ENCODE results near the gene HOXB6. TPM values are rescaled to one million over a fixed set of nuclear protein-coding genes. Genes with fewer than 3 reads are reported as not detected.

Gene HOXB6
- total RNA-seq, 1 experiment from 2014 or later = 64.8 TPM

DNA sequence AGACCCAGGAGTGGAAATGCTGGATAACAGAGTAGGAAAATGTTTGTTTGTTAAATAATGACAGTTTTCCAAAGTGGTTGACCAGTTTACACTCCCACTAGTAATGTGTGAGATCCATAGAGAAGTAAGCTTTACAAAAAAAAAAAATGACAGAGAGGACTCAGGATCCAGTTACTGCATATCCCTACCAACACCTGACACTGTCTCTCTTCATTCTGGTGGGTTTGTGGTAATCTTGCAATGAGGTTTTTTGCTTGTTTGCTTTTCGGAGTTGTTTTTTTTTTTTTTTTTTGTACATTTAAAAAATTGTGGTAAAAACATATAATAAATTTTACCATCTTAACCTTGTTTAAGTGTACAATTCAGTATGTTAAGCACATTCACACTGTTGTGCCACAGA lies 45.0 kb upstream of the HOXB6 start:
- H3K9me3 ChIP-seq (ENCODE audit: control insufficient read depth in 1 of 2, insufficient read depth in 1 of 2, low read depth in 1 of 2, low read length in 2 of 2) = no peaks in the 10 kb centered on the region
- no peak overlapping the region for H2AFZ ChIP-seq (ENCODE audit: low read depth, low read length, poor library complexity, severe bottlenecking)
- peaks cover 23% of the 10 kb centered on the region for H3K79me2 ChIP-seq (ENCODE audit: insufficient read depth, low read length)
- H3K36me3 ChIP-seq (ENCODE audit: control insufficient read depth in 1 of 2, insufficient read depth in 2 of 2, low read length in 2 of 2) = no peaks in the 10 kb centered on the region
- CTCF ChIA-PET = interaction anchor here (0.8 kb wide), 1 partner anchor 13 kb away, joined by 3 read pairs; no protein-coding TSS in a partner anchor
- H3K9me2 ChIP-seq (ENCODE audit: insufficient read depth) = no peaks in the 10 kb centered on the region
- no peak overlapping the region for H3K4me3 ChIP-seq (replicated peaks in 1 of 2; ENCODE audit: low read depth in 1 of 2, low read length in 2 of 2)
- H3K27me3 ChIP-seq (ENCODE audit: insufficient read depth, low read length) = no peaks in the 10 kb centered on the region
- H3K9ac ChIP-seq (ENCODE audit: low read length) = no peak overlapping the region
- H3K4me2 ChIP-seq (ENCODE audit: low read length) = no peak overlapping the region
- TF ChIP-seq JUND (IDR thresholded peaks at IDR 0.05) (no peak), SRF (IDR thresholded peaks at IDR 0.05; ENCODE audit: low read depth) (no peak), CEBPB (IDR thresholded peaks at IDR 0.05; ENCODE audit: low read depth) (no peak), EZH2 (IDR thresholded peaks at IDR 0.05) (no peak), ZBTB33 (IDR thresholded peaks at IDR 0.05; ENCODE audit: extremely low read depth, insufficient replicate concordance, low read length) (no peak), RAD21 (IDR thresholded peaks at IDR 0.05; ENCODE audit: low read depth) (no peak), ZNF274 (IDR thresholded peaks at IDR 0.05; ENCODE audit: low read depth, low read length) (no peak), POLR2A (IDR thresholded peaks at IDR 0.05; ENCODE audit: borderline replicate concordance, extremely low read depth, insufficient read depth, insufficient read length) (no peak), FOSL1 (IDR thresholded peaks at IDR 0.05; ENCODE audit: low read depth) (no peak), CTCF (IDR thresholded peaks at IDR 0.05 in 2 of 3, conservative IDR thresholded peaks at IDR 0.05 in 1 of 3; ENCODE audit: borderline replicate concordance in 1 of 3, insufficient read depth in 1 of 3, low read depth in 2 of 3, low read length in 2 of 3) (no peak), CBX3 (IDR thresholded peaks at IDR 0.05; ENCODE audit: low read depth) (no peak), YY1 (IDR thresholded peaks at IDR 0.05; ENCODE audit: extremely low read depth, insufficient replicate concordance, low read depth, low read length) (no peak), SP1 (IDR thresholded peaks at IDR 0.05; ENCODE audit: low read depth) (no peak), ELF1 (IDR thresholded peaks at IDR 0.05; ENCODE audit: borderline replicate concordance, low read depth) (no peak), ZFX (IDR thresholded peaks at IDR 0.05) (no peak), EZH2phosphoT487 (IDR thresholded peaks at IDR 0.05; ENCODE audit: borderline replicate concordance) (no peak), SIN3A (IDR thresholded peaks at IDR 0.05; ENCODE audit: low read depth) (no peak), POLR2AphosphoS5 (IDR thresholded peaks at IDR 0.05; ENCODE audit: low read depth, low read length) (no peak)
- TF ChIP-seq, protein P1, sequence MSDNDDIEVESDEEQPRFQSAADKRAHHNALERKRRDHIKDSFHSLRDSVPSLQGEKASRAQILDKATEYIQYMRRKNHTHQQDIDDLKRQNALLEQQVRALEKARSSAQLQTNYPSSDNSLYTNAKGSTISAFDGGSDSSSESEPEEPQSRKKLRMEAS (IDR thresholded peaks at IDR 0.05) = no peak
- TF ChIP-seq, protein P2, sequence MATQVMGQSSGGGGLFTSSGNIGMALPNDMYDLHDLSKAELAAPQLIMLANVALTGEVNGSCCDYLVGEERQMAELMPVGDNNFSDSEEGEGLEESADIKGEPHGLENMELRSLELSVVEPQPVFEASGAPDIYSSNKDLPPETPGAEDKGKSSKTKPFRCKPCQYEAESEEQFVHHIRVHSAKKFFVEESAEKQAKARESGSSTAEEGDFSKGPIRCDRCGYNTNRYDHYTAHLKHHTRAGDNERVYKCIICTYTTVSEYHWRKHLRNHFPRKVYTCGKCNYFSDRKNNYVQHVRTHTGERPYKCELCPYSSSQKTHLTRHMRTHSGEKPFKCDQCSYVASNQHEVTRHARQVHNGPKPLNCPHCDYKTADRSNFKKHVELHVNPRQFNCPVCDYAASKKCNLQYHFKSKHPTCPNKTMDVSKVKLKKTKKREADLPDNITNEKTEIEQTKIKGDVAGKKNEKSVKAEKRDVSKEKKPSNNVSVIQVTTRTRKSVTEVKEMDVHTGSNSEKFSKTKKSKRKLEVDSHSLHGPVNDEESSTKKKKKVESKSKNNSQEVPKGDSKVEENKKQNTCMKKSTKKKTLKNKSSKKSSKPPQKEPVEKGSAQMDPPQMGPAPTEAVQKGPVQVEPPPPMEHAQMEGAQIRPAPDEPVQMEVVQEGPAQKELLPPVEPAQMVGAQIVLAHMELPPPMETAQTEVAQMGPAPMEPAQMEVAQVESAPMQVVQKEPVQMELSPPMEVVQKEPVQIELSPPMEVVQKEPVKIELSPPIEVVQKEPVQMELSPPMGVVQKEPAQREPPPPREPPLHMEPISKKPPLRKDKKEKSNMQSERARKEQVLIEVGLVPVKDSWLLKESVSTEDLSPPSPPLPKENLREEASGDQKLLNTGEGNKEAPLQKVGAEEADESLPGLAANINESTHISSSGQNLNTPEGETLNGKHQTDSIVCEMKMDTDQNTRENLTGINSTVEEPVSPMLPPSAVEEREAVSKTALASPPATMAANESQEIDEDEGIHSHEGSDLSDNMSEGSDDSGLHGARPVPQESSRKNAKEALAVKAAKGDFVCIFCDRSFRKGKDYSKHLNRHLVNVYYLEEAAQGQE (IDR thresholded peaks at IDR 0.05; ENCODE audit: low read depth) = no peak
- BruUV-seq (replicated peaks) = no TSS peak
- H3K27ac ChIP-seq (ENCODE audit: low read depth, low read length) = no peak overlapping the region
- ATAC-seq = no peak
- RAD21 ChIA-PET (ENCODE audit: low non-redundant PET in 1 of 2, low total read pairs in 2 of 2, uncharacterized antibody in 2 of 2, unreplicated experiment in 2 of 2) = no interaction called here
- H4K20me1 ChIP-seq (ENCODE audit: insufficient read depth) = no peaks in the 10 kb centered on the region
- DNase-seq (ENCODE audit: low read depth, low spot score) = no peak
- POLR2A ChIA-PET = no interaction called here
- peaks cover 9 to 16% of the 10 kb centered on the region in 2 experiments; a peak in 3 of 4 replicates for H3K4me1 ChIP-seq (ENCODE audit: control insufficient read depth in 1 of 2, insufficient read depth in 2 of 2, low read length in 2 of 2)
- intact Hi-C loops (cut with micrococcal nuclease) = no loop called here
